ENCODE measurements around the gene PPP1R14C. TPM values are rescaled to one million over a fixed set of nuclear protein-coding genes. Genes with fewer than 3 reads are reported as not detected.

Gene PPP1R14C
- total RNA-seq, 1 donor from 2014 or later: 0.46 TPM

DNA sequence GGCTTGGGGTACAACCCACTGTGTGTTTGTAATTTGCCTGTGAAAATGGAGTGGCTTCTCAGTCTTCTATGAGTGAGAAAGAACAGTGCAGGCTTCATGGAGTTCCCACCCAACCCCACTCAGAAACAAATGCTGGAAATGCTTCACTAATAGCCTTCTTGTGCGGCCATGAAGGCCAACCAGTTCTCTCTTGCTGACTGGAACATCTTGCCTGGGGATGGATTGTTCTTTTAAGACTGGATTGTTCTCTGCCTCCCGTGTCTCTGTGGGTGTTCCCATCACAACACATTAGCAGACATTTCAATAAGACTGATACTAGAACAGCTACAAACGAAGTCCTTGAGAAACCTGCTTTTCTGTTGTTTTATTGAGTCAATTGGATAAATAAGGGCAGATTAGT lies 110.6 kb downstream of the PPP1R14C start:
- Mint-ChIP-seq H3K27ac (ENCODE audit: unreplicated experiment) (no peak overlapping the region), H3K9me3 (ENCODE audit: unreplicated experiment) (peaks cover 5% of the 10 kb centered on the region), H3K4me1 (ENCODE audit: unreplicated experiment) (peaks cover 7% of the 10 kb centered on the region), H3K36me3 (ENCODE audit: unreplicated experiment) (no peaks in the 10 kb centered on the region), H3K4me3 (ENCODE audit: unreplicated experiment) (no peak overlapping the region), H3K27me3 (ENCODE audit: unreplicated experiment) (no peaks in the 10 kb centered on the region)
- TF ChIP-seq, protein P1, sequence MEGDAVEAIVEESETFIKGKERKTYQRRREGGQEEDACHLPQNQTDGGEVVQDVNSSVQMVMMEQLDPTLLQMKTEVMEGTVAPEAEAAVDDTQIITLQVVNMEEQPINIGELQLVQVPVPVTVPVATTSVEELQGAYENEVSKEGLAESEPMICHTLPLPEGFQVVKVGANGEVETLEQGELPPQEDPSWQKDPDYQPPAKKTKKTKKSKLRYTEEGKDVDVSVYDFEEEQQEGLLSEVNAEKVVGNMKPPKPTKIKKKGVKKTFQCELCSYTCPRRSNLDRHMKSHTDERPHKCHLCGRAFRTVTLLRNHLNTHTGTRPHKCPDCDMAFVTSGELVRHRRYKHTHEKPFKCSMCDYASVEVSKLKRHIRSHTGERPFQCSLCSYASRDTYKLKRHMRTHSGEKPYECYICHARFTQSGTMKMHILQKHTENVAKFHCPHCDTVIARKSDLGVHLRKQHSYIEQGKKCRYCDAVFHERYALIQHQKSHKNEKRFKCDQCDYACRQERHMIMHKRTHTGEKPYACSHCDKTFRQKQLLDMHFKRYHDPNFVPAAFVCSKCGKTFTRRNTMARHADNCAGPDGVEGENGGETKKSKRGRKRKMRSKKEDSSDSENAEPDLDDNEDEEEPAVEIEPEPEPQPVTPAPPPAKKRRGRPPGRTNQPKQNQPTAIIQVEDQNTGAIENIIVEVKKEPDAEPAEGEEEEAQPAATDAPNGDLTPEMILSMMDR (IDR thresholded peaks at IDR 0.05): no peak
- no peak for DNase-seq (ENCODE audit: extremely low spot score, unreplicated experiment)

DNA sequence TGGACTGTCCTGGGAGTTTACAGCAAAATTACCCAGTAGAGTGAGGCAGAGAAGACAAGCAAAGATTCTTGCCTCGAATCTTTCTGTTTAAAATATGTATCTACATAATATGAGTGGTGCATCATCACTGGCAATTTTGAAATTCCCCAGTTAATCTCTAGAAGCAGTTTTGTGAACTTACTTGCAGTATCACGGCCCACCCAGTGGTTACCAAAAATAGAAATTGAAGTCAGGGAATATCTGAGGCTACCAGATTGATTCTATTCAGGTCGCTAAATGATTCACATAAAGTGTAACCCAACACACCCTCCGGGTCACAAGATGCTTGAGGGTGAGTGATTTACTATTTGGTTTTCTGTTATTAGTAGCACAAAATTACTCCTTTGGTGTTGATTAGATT lies 111.9 kb downstream of the PPP1R14C start:
- TF ChIP-seq, protein P1 (IDR thresholded peaks at IDR 0.05): no peak
- DNase-seq (ENCODE audit: extremely low spot score, unreplicated experiment): no peak
- no peaks in the 10 kb centered on the region for H3K9me3 Mint-ChIP-seq (ENCODE audit: unreplicated experiment)
- H3K4me1 Mint-ChIP-seq (ENCODE audit: unreplicated experiment): peaks cover 7% of the 10 kb centered on the region
- H3K36me3 Mint-ChIP-seq (ENCODE audit: unreplicated experiment): no peaks in the 10 kb centered on the region
- H3K27ac Mint-ChIP-seq (ENCODE audit: unreplicated experiment): no peak overlapping the region
- H3K4me3 Mint-ChIP-seq (ENCODE audit: unreplicated experiment): no peak overlapping the region
- no peaks in the 10 kb centered on the region for H3K27me3 Mint-ChIP-seq (ENCODE audit: unreplicated experiment)

DNA sequence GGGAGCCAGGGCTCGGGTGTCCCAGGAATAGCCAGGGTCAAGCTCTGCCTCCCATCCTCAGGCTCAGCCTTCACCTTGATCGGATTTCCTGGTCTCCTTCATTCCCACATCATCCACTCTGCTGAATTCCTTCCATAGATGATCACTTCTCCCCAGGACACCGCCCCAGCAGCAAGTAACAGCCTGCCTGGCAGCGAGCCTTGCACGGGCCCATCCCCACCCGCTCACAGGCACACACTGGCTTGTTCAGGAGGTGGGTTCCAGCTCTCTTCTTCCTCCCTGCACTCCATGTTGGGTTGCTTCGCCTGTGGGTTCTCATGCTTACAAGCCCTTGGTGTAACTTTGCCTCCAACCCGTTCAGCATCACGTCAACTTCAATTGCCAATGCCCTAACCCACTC lies 113.0 kb downstream of the PPP1R14C start:
- TF ChIP-seq, protein P1 (IDR thresholded peaks at IDR 0.05): no peak
- H3K36me3 Mint-ChIP-seq (ENCODE audit: unreplicated experiment): no peaks in the 10 kb centered on the region
- H3K4me3 Mint-ChIP-seq (ENCODE audit: unreplicated experiment): no peak overlapping the region
- no peak overlapping the region for H3K27ac Mint-ChIP-seq (ENCODE audit: unreplicated experiment)
- peaks cover 4% of the 10 kb centered on the region for H3K4me1 Mint-ChIP-seq (ENCODE audit: unreplicated experiment)
- no peaks in the 10 kb centered on the region for H3K9me3 Mint-ChIP-seq (ENCODE audit: unreplicated experiment)
- peaks cover 4% of the 10 kb centered on the region for H3K27me3 Mint-ChIP-seq (ENCODE audit: unreplicated experiment)
- no peak for DNase-seq (ENCODE audit: extremely low spot score, unreplicated experiment)

DNA sequence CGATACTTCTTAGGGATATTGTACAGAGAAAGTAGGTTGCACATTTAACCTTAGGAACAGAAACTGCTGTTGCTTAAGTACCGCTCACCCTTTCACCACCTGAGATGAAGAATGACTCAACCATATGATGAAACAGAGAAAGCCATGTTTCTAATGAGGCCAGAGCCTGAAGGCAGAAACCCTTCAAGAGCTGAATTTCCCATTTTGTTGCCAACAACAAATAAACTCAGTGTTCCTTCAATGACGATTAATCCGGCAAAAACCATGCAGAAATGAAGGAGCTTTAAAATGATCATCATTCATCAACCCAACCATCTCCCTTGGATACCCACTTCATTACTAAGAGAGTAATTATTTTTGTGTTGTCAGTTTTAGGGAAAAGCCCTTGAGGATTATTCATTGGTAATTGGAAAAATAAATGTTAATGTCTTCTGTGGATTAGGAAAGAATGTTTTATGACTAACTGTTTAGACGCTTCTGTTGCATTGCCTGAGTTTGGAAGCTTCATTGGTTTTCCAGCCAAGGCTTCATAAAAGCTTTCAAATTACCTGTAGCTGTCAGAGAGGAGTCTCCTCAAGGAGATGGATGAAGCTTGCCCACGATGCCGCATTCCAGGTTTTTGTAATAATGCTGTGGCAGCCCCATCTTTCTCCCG lies 113.9 kb downstream of the PPP1R14C start:
- DNase-seq (ENCODE audit: extremely low spot score, unreplicated experiment): no peak
- H3K4me3 Mint-ChIP-seq (ENCODE audit: unreplicated experiment): no peak overlapping the region
- H3K9me3 Mint-ChIP-seq (ENCODE audit: unreplicated experiment): no peaks in the 10 kb centered on the region
- TF ChIP-seq, protein P1 (IDR thresholded peaks at IDR 0.05): no peak
- no peak overlapping the region for H3K27ac Mint-ChIP-seq (ENCODE audit: unreplicated experiment)
- no peaks in the 10 kb centered on the region for H3K4me1 Mint-ChIP-seq (ENCODE audit: unreplicated experiment)
- H3K27me3 Mint-ChIP-seq (ENCODE audit: unreplicated experiment): peaks cover 9% of the 10 kb centered on the region
- no peaks in the 10 kb centered on the region for H3K36me3 Mint-ChIP-seq (ENCODE audit: unreplicated experiment)

DNA sequence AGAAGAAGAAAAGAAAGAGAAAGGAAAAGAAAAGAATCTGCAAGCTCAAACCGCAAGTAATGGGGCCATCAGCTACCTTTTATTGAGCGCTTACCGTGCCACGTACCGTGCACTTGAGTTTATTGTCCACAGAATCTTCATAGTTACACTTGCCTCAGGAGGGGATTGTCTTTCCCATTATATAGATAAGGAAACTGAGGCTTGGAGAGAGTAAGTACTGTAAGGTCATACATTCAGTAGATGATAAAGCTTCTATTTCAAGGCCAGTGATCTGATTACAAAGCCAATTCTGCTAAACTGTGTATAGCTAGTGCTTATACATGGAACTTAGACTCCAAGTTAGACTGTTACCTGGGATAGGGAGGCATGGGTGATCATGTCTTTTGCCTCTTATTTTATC lies 115.5 kb downstream of the PPP1R14C start:
- H3K9me3 Mint-ChIP-seq (ENCODE audit: unreplicated experiment): no peaks in the 10 kb centered on the region
- H3K4me1 Mint-ChIP-seq (ENCODE audit: unreplicated experiment): no peaks in the 10 kb centered on the region
- no peak overlapping the region for H3K4me3 Mint-ChIP-seq (ENCODE audit: unreplicated experiment)
- H3K36me3 Mint-ChIP-seq (ENCODE audit: unreplicated experiment): no peaks in the 10 kb centered on the region
- no peak overlapping the region for H3K27ac Mint-ChIP-seq (ENCODE audit: unreplicated experiment)
- TF ChIP-seq, protein P1 (IDR thresholded peaks at IDR 0.05): no peak
- no peak for DNase-seq (ENCODE audit: extremely low spot score, unreplicated experiment)
- H3K27me3 Mint-ChIP-seq (ENCODE audit: unreplicated experiment): peaks cover 9% of the 10 kb centered on the region
